ENCODE data around the gene AOPEP.

DNA sequence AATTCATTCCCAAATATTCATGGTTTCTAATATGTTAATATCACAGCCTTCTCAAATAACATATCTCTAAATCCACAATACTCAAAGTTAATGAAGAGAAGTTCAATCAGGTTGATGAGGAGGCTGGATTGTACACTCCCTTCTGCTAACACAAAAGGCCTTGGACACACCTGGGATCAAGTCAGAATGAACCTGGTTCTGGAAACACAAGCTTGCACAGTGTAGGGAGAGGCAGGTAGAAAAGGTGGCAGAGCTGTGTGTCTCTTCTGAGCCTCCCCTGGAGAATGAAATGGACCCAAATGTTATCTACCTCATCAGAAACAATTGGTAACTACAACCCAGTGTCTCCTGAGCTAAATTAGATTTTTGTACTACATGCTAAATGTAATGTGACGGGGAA is 46.5 kb upstream of the AOPEP start:
- TF ChIP-seq HDAC6 (IDR thresholded peaks at IDR 0.05; ENCODE audit: low read depth, low read length) = no peak
- no peak for TF ChIP-seq TBL1XR1 (IDR thresholded peaks at IDR 0.05; ENCODE audit: borderline replicate concordance, low read length, partially characterized antibody)
- TF ChIP-seq ZC3H4 (CRISPR knock-in tag; IDR thresholded peaks at IDR 0.05; ENCODE audit: borderline replicate concordance) = no peak
